GM12892 (cell line): ENCODE results near the gene DTYMK.

Experiments used
- POLR2A ChIP-seq: IDR thresholded peaks from 2 replicates; pipeline ENCODE4 v1.6.1; 2011; ENCODE audit warnings: low read depth, low read length, control low read depth
- TAF1 ChIP-seq: IDR thresholded peaks from 2 replicates; pipeline ENCODE4 v1.6.1; 2011; ENCODE audit warnings: low read depth, mild to moderate bottlenecking, control low read depth, low read length, borderline replicate concordance

GRCh38 chr2:241724259-241724974 lies 37.8 kb upstream of the DTYMK start:
- TF ChIP-seq POLR2A = peak; percentile 41
- no peak for TF ChIP-seq TAF1
